Panc1 (cell line): ENCODE results near the gene DIAPH2.

ENCODE experiments used
- CTCF ChIP-seq: fragments of 450-650 bp; IDR thresholded peaks from 2 replicates; pipeline ENCODE4 v1.5.1; 2017; ENCODE audit warnings: mild to moderate bottlenecking
- POLR2AphosphoS5 ChIP-seq: IDR thresholded peaks from 2 replicates; pipeline ENCODE4 v1.6.1; 2012; ENCODE audit warnings: mild to moderate bottlenecking, low read depth, low read length, moderate library complexity
- REST ChIP-seq, 2 experiments: IDR thresholded peaks; 2 replicates each; pipeline ENCODE4 v1.6.1; 2011 to 2012; ENCODE audit warnings: low read depth in 2 of 2, control low read depth in 1 of 2, low read length in 1 of 2, mild to moderate bottlenecking in 1 of 2, moderate library complexity in 1 of 2; ENCODE audit not compliant: insufficient read depth in 1 of 2

DNA sequence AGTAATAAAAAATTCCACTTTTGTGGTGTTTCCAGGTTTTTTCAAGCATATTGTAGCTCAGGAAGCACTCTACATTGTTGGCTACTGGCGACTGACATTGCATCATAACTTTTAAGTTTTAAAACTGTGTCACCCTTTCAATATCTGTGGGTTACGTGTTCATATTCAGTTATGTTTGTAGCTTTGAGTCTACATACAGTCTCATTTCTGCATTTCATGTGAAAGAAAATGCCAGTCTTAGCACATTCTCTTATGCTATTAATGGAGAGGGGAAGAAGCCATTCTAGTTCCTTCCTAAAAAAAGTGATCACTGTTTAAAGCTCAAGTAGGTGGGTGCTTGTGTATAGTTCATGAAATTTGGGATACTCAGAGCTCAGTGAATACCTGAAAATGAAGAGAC lies 38.1 kb downstream of the DIAPH2 start:
- TF ChIP-seq REST (IDR thresholded peaks at IDR 0.05; ENCODE audit: insufficient read depth in 1 of 2, low read depth in 2 of 2, low read length in 1 of 2) (no peak), CTCF (no peak), POLR2AphosphoS5 (no peak)
